NCI-H2171 treated with DMSO at 0.1 percent for 48 hours (cell line): ENCODE results near the gene IRF2BP1.

ENCODE experiments used
- DNase-seq: peaks from one replicate; lab custom pipeline; 2025; lab: John Stamatoyannopoulos, UW

The IRF2BP1 gene

DNA sequence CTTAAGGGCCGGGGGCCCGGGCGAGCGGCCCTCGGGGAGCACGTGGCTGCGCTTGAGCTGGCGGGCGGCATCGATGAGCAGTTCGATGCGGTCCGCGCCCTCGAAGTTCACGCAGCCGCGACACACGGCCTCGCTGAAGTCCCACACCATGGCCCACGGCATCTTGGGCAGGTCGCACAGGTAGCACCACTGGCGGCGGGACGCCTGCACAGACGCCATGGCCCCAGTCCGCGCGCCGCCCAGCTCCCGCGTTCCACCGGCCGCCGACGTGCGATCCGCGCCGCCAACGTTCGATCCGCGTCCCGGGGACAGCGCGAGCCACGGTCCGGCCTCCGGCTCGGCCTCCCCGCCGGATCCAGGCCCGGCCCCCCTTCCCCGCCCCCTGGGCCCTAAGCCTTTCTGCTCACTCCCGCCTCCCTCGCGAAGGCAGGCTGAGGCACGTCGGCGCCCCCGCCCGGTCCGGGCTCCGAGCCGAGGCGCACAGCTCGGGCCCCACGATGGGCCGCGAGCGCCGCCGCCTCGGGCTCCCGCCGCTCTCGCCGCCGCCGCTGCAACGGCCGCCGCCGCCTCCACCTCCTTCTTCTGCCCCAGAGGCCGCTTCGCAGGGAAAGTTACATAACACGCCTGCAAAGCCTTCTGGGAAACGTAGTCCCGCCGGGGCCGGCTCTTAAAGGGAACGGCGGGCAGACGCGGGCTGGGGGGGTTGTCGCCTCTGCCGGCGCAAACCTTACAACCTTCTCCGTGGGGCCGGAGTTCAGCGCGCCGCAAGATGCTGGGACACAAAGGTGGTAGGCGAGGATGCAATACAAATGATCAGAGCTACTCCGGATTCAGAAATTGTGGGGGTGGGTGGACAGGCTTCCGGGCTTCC, at the start of gene IRF2BP1:
Gene IRF2BP1, minus strand, starts transcription at position 586 of the 871 bp plus-strand sequence. Its CDS starts 367 bp downstream, at position 219.
- peak; percentile 89 for DNase-seq

- no peak for DNase-seq
Measured at GRCh38 chr19:45935267-45935666, 49.3 kb upstream of the IRF2BP1 start.

DNA sequence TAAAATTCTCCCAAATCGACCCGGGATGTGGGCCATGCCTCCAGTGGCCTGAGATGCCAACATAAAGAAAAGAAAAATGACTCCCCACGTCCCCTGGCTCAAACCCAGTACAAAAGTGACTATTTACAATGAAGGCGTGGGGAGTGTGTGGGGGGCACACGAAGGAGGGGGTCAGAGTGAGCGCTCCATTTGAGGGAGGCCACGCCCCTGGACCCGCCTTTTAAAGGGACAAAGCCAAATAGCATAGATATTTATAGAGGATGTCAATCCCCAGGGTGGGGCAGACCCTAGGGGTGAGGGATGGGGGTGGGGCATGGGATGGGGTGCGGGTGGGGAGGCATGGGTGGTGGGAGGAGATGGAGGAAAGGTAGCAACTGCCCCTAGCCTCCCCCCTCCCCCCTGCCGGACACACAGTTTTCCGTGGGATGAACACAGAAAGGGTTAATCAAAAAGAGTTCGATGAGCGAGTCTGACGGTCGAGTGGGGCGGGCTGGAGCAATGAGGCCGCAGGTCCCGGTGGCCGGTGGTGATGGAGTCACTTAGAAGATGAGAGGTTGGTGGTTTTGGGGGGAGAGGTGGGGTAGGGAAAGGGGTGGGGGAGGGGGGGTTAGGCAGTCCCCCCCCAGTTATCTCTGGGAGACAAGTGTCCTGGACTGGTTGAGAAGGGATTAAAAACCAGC, 48.8 kb upstream of the IRF2BP1 start:
- DNase-seq = no peak

DNA sequence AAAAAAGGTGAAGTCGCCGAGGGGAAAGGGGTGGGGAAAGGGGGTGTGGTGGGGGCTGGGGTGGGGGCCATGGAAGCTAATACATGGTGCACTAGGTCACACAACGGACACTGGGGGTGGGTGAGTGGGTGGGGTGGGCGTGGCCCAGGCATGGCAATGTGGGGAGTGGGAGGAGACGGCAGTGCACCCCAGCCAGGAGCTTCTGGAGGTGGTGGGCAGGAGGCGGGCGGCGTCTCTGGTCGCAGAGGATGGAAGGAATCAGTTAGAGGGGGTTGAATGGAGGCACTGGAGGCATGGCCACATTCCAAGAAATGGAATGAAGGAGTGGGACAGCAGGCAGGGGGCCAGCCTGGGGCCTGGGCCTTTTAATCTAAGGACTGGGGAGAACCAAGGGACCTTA, 47.8 kb upstream of the IRF2BP1 start:
- no peak for DNase-seq

DNA sequence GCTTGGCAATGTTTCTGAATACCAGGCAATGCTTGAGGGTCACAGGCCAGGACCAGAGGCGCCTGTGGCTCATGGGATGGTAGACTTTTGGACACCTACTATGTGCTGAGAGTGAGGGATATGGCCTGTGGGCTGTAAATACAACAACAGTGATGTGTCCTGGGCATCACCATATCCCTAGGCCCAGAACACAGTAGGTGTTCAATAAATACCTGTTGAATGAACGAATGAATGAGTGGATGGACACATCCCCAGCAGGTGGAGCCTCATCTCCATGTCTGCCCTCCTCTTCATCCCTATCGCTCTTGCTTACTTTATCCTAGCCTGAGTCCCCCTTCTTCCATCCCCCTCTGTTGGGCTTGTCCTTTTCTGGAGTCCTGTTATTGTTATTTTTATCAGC, 45.1 kb upstream of the IRF2BP1 start:
- no peak for DNase-seq

GRCh38 chr19:45929247-45929646, 43.3 kb upstream of the IRF2BP1 start:
- no peak for DNase-seq

- peak; percentile 94 for DNase-seq
Measured at GRCh38 chr19:45927565-45928261, 41.8 kb upstream of the IRF2BP1 start.

DNA sequence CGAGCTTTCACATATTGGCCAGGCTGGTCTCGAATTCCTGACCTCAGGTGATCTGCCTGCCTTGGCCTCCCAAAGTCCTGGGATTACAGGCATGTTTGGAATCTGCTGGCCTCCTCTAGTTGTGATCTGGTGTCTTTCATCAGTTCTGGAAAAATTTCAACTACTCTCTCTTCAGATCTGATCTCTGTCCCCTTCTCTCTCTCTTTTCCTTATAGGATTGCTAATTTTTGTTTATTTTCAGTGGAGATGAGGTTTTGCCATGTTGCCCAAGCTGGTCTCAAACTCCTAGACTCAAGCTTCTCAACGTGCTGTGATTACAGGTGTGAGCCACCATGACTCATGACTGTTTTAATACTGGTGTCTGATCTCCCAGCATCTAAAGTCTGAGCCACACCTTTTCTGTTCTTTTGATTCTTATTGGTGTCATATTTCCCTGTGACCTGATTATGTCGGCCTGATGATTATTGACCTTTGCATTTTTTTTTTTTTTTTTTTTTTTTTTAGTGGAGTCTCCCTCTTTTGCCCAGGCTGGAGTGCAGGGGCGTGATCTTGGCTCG, 39.0 kb upstream of the IRF2BP1 start:
- DNase-seq = no peak

- DNase-seq = no peak
Measured at GRCh38 chr19:45922281-45922680, 36.3 kb upstream of the IRF2BP1 start.

- DNase-seq = no peak
Measured at GRCh38 chr19:45920458-45920857, 34.5 kb upstream of the IRF2BP1 start.

DNA sequence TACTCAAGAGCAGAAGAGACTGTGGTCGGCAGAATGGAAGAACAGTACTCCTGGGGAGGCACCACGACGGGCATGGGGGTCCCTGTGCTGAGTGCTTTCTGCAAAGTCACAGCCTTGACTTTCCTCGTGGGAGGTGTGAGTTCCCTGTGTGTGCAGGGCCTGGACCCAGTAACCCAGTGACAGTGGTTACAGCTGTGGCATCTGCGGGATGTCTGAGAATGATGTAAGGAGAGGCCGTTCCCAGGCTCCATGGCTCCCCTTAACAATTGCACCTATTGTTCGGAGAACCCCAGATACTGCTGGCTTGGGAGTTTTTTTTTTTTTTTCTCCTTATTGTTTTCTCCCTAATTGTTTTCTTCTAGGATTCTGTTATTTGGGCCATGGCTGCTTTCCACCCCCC, 33.7 kb upstream of the IRF2BP1 start:
- no peak for DNase-seq

- DNase-seq = no peak
Measured at GRCh38 chr19:45918721-45919120, 32.8 kb upstream of the IRF2BP1 start.

GRCh38 chr19:45917421-45918091, 31.6 kb upstream of the IRF2BP1 start:
- no peak for DNase-seq

- no peak for DNase-seq
Measured at GRCh38 chr19:45913874-45914830, 28.2 kb upstream of the IRF2BP1 start, which contains the start of gene NANOS2. Gene NANOS2 (minus strand): TSS chr19:45914778. CDS start chr19:45914693, 85 bp downstream.

DNA sequence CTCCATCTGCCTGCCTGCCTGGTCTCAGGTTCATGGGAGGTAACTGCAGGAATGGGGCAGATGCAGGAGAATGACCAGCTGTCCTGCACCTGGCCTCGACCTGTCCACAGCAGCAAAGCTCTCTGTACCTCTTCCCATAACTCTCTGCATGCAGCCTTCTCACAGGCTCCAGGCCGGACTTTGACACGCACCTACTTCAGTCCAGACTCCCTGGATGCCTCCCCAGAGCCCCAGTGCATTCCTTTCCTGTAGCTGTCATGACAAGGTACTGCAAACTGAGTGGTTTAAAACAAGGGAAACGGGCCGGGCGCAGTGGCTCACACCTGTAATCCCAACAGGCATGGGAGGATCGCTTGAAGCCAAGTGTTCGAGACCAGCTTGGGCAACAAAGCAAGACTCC, 25.4 kb upstream of the IRF2BP1 start:
- no peak for DNase-seq

- DNase-seq = no peak
Measured at GRCh38 chr19:45908956-45909355, 23.0 kb upstream of the IRF2BP1 start.

DNA sequence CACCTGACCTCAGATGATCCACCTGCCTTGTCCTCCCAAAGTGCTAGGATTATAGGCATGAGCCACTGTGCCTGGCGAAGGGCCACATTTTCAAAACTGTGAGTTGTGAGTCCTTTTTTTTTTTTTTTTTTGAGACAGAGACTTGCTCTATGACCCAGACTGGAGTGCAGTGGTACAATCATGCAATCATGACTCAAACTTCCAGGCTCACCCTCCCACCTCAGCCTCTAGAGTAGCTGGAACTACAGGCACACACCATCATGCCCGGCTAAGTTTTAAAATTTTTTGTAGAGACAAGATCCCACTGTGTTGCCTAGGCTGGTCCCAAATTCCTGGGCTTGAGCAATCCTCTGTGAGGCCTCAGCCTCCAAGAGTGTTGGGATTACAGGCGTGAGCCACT, 20.3 kb upstream of the IRF2BP1 start:
- DNase-seq = no peak

- no peak for DNase-seq
Measured at GRCh38 chr19:45905011-45905410, 19.1 kb upstream of the IRF2BP1 start.

DNA sequence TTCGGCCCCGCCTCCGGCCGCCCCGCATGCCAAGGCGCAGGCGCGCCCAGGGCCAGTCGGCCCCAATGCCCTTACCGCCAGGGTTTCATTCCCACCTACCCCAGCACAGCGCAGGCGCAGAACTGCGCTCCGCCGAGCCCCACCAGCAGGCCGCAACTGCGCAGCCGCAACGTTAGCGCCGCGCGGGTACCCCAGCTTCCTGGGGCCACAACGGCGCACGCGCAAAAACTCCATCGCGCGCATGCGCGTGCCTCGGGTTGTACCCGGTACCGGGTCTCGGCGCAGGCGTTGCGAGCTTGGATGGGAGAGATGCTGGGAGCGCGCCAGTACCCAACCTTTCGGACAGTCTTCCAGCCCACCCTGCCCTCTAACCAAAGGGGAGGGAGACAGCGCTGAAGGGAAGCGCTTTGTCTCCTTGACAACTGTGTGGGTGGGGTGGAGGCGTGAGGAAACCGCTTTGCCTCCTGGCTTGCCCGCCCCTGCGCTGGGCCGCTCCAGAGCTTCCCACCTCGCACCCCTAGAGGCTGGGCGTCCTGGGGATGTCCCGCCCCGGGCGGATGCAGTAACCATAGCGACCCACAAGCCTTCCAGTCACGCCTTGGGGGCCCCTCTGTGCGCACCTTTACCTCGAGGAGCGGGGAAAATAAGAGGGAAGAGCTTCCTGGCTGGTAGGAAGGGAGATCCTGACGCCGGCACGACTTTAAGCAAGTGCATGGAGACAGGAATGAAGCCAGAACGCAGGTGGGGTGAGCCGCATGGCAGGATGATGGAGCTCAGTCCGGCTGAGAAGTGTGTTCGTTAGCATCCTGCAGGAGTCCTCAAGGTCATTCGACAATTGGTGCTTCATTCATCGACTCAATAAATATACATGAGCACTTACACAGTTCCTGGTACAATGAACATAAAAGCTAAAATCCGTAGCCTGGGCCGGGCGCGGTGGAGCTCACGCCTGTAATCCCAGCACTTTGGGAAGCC, 17.0 kb upstream of the IRF2BP1 start:
- DNase-seq = peak; percentile 96
